GM18505 (cell line): ENCODE data around the gene PRPSAP1.
"Not testable (repeated sequence)": the region's sequence is repeated elsewhere in the genome, so short reads cannot be mapped to it uniquely, and the experiment has no call there.

Experiments
- ATAC-seq: cut with Tn5 transposase; IDR thresholded peaks from one replicate; pipeline ENCODE4 v1.9.1; 2021; ENCODE audit not compliant: unreplicated experiment
- POLR2A ChIP-seq: IDR thresholded peaks from 4 replicates; pipeline ENCODE4 v1.6.1; 2011; ENCODE audit warnings: borderline replicate concordance; ENCODE audit not compliant: insufficient read depth, insufficient read length; ENCODE audit errors: extremely low read depth

PRPSAP1 gene

DNA sequence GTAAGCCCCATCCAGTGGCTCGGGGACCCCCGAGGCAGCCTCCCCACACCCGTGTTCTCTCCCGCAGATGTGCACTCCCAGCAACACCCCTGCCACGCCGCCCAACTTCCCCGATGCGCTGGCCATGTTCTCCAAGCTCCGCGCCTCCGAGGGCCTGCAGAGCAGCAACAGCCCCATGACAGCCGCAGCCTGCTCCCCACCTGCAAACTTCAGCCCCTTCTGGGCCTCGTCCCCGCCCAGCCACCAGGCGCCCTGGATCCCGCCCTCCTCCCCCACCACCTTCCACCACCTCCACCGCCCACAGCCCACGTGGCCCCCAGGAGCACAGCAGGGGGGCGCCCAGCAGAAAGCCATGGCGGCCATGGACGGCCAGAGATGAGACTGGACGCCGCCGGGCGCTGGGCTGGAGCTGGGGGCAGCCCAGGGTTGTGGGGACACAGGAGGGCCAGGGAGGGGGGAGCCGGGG is 83.6 kb downstream of the PRPSAP1 start:
- TF ChIP-seq POLR2A: peak; percentile 16
- ATAC-seq: no peak

DNA sequence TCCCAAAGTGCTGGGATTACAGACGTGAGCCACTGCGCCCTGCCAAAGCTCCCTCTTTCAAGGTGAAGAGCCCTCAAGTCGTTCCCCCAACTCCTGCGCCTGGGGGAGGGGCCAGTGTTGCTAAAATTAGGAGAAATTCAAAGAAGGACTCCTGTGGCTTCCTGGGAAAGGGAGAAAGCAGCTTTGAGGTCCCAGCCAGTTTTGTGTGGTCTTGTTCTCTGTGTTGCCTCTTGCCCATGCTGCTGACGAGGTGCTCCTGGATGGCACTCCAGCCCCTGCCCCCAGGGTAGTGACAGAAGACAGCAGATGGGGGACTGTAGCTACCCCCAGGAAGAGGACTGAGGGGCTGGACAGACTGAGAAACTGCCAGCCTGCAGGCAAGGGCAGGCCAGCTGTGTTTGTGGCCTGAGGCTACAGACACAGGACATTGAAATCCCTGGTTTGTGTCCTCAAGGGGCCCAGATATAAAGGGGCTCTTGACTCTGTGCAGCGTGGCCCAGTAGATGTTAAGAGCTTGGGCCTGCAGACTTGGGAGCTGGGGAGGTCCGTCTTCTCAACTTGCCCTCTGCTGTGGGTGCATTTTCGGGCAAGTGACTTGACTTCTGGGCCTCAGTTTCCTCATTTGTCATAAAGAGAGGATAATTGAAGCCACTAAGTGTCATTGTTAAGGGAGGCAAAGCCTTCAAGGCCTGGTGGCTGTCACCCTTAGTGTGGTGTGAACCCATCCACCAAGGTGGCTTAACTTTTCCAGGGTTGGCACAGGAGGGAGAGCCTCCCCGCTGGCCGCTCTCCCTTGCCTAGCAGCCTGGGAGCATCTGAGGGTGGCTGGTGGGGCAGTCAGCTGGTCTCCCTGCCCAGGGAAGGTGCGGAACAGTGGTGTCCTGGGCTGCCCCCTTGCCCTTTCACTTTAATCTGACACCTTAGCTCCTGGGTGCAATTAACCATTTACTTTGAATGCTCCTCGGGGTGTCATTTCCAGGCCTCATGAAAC is 84.4 kb downstream of the PRPSAP1 start:
- no peak for ATAC-seq
- TF ChIP-seq POLR2A: peak; percentile 0

DNA sequence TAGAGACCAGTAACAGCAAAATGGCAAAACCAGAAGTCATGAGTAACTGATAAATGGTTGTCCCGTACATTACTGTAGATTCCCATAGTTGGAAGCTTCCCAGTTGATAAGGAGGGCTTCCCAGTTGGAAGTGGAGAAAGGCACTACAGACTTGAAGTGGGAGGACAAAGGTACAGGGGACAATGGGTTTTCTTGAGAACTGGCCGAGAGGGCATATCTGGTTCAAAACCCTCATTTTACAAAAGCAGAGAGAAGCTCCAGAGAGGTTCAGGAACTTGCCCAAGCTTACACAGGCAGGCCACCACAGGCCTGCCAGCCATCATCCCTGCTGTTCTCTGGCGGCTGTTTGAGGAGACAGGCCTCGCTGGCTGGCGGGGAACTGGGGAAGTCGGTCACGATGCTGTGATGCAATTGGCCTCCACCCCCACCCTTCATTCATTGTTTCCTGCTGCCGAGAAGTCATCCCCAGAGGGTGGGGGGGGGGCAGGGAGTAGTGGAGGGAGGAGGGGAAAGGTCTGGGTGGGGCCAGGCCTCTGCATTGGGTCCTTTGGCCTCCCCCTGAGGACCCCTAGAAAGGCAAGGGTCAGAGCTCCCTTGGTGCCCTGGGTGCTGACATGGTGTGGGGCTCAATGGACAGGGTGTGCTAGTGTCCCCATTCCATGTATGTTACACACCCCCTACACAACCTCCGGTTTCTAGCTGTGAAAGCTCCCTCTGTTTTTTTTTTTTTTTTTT is 85.5 kb downstream of the PRPSAP1 start:
- peak; percentile 86 for TF ChIP-seq POLR2A
- ATAC-seq: no peak

DNA sequence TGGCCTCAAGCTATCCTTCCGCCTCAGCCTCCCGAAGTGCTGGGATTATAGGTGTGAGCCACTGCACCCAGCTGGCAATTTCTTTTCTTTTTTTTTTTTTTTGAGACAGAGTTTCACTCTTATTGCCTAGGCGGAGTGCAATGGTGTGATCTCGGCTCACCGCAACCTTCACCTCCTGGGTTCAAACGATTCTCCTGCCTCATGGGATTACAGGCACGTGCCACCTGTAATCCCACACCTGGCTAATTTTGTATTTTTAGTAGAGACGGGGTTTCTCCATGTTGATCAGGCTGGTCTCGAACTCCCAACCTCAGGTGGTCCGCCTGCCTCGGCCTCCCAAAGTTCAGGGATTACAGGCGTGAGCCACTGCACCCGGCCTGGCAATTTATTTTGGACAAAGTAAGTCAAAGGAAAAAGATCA is 86.1 kb downstream of the PRPSAP1 start:
- ATAC-seq: not testable (repeated sequence)

DNA sequence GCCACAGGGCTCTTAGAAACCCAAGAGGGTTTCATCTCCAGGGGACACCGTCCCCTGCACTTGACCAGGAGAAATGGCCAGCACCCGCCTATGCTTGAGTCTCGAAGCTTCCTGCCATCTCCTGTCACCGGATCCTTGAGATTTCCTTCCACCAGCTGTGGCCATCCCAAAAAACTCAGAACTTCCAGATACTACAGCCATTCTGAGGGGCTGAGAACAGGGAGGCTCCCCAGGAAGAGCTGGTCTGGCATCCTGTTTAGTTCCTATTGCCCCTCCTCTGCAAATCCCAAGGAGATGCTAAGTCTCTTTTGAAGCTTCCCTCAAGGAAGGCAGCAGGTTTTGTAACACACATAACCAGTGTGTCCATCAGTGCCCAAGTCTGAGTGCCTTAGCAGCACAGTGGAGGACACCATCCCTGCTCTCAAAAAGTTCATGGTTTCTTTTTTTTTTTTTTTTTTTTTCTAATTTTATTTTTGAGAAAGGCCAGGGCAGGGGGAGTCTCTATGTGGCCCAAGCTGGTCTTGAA is 86.6 kb downstream of the PRPSAP1 start:
- TF ChIP-seq POLR2A: no peak
- no peak for ATAC-seq

DNA sequence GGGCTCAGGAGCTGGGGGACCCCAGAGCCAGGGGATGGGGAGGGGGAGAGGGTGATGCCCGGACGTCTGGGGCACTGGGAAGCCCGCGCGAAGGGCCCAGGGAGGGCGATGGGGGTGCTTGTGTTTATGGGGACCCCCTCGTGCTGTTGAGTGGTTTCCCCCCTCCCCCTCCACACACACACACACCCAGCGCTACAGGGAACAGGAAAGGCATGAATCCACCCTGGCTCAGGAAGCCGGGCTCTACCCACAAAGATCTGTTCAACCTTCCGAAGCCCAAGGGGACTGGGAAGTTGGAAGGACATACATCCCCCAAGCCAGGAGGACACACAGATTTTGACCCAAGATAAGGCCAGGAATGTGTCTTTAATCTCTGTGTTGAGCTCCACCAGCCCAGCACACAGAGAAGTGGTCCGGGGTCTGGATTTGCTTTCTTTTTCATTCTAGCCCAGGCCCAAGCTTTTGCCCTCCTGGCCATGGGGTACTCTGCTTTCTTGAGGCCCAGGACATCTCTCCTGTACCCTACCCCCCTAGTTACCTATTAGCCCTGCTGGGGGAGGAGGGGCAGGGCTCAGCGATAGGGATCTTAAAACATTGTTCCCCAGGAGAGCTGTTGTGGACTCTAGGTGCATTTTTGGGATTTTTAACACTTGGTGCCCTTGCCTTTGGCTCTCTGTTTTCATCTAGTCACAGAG is 87.3 kb downstream of the PRPSAP1 start:
- peak; percentile 11 for TF ChIP-seq POLR2A
- ATAC-seq: no peak

DNA sequence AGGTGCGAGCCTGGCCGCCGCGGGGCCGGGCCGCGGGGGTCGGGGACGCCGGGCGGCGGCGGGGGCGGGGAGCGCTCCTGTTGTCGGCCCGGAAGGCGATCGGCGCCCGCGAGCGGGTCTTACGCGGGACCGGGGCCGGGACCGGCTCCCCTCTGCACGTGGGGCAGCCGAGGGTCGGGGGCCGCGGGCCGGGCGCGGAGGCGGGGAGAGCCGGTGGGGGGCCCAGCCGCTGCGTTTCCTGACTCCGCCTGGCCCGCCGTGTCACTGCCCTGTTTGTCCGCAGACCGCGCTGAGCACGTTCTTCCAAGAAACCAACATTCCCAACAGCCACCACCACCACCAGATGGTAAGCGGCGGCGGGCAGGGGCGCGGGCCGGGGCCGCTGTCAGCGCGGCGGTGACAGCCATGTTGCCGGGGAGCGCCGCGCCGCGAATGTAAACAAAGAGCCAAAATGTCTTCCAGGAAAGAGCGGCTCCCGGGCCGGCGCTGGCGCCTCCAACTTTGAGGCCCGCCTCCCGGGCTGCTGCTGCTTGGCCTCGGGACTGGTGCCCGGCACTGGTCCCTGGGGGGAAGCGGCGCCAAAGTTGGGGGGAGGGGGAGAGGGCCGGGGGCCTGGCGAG is 88.0 kb downstream of the PRPSAP1 start:
- TF ChIP-seq POLR2A: no peak
- ATAC-seq: no peak

DNA sequence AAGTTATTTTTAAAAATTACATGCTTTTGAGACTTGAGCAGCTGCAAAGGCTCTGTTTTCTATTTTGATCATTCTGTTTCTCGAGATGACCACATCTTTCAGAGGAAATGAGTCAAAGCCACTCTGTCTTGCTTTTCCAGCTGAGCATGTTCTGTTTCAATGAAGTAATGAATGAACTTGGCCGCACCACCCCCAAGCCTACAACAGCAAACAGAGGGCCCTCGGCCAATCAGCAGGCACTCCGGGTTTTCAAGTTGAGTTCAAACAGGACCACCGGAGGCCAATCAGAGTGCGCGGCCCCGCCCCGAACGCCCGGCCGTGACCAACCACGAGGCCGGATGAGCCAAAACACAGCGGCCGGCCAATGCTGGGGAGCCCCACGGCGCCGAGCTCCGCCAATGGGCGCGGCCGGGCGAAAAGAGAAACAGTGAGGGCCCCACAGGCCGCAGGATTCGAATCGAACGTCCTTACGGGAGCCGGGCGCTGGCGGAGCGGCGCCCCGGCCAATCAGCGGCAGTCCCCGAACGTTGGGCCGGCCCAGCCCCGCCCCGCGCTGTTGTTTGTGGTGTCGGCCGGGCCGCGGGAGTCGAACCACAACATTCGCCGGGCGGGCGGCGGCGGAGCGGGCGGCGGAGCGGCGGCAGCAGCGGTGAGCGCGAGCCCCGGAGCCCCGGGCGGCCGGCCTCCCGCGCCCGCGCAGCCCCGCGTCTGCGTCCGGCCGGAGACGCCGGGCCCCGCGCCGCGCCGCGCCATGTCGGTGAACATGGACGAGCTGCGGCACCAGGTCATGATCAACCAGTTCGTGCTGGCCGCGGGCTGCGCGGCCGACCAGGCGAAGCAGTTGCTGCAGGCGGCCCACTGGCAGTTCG is 88.7 kb downstream of the PRPSAP1 start, which contains the start of gene UBALD2:
Gene UBALD2 (plus strand): TSS at position 594 of the 869 bp plus-strand sequence. CDS start 158 bp downstream, at position 752.
- peak; percentile 69 for ATAC-seq
- TF ChIP-seq POLR2A: peak; percentile 90

DNA sequence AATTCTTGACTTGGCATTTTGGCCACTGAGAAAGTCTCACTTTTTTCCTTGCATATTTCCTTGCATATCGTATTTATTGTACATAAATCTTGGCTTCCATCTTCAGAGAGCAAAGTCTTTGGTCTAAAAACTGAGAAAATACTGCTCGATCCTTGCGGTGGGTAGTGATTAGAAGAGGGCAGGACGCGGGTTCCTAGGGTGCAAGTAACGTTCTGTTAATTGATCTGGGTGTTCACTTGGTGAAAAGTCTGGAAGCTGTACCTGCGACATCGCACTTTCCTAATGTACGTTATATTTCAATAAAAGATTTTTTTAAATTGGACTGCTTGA is 89.3 kb downstream of the PRPSAP1 start:
- no peak for TF ChIP-seq POLR2A
- no peak for ATAC-seq

DNA sequence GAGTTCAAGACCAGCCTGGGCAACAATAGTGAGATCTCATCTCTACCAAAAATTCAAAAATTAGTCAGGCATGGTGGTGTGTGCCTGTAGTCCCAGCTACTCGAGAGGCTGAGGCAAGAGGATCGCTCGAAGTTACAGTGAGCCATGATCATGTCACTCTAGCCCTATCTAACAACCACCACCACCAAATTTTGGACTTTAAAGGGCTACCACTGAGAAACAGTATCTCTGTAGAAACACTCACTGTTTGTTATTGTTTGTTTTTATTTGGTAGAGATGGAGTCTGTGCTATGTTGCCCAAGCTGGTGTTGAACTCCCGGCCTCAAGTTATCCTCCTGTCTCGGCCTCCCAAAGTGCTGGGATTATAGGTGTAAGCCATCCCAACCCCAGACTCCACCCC is 89.8 kb downstream of the PRPSAP1 start:
- no peak for ATAC-seq

DNA sequence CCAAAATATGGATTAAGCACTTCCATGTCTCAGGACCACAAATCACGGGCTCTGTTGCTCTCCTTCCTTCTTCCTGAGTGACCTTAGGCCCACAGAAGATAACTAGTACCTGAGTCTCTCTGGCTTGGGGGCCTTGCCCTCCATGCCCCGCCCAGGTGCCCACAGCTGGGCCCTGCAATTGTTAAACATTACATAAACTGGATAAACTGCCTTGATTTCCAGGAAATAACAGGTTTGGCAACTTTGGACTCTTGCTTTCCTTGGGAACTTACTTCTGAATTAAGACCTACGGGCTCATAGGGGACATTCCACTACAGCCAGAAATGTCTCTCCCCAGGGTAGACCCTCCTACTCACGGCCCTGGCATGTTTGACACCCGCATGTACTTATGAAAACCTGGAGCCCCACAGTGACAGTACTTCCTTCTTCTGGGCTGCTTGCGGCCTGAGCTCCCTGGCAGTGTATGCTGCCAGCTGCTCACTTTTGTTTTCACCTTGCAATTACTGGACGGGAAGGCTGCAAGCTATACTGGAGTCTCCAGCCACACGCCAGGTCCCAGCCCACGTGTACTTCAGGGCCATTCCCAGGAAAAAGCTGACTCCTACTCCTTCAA is 90.9 kb downstream of the PRPSAP1 start:
- no peak for ATAC-seq
- TF ChIP-seq POLR2A: peak; percentile 49

More for the DNA sequence above, 89.8 kb downstream of the PRPSAP1 start:
- TF ChIP-seq POLR2A: no peak
